HepG2 (cell line): ENCODE measurements around the gene PHRF1. TPM values are rescaled to one million over a fixed set of nuclear protein-coding genes. Genes with fewer than 3 reads are reported as not detected.
A peak's percentile ranks its signal among the peaks of the same experiment; 100 is the strongest.

Source experiments
- ARNTL ChIP-seq: sonication (generic); formaldehyde crosslinking; IDR thresholded peaks from 2 replicates; pipeline ENCODE4 v1.4.0; 2020; ENCODE audit warnings: mild to moderate bottlenecking, missing genetic modification reagents
- CBX1 ChIP-seq: IDR thresholded peaks from one replicate; pipeline ENCODE4 v1.6.1; 2016; ENCODE audit warnings: antibody characterized with exemption, low read depth
- DNMT1 ChIP-seq: sonication (generic); formaldehyde crosslinking; IDR thresholded peaks from 2 replicates; pipeline ENCODE4 v1.5.1; 2020; ENCODE audit warnings: mild to moderate bottlenecking, missing genetic modification reagents
- EZH2 ChIP-seq: conservative IDR thresholded peaks from 2 replicates; pipeline ENCODE4 v1.6.1; 2012; ENCODE audit warnings: mild to moderate bottlenecking, low read depth, low read length, moderate library complexity
- FOXP4 ChIP-seq: sonication (generic); formaldehyde crosslinking; IDR thresholded peaks from 2 replicates; pipeline ENCODE4 v1.4.0; 2020; ENCODE audit warnings: missing genetic modification reagents
- HMG20B ChIP-seq: conservative IDR thresholded peaks from 2 replicates; pipeline ENCODE4 v1.6.1; 2016; ENCODE audit warnings: missing genetic modification reagents, missing compliant biosample characterization
- PAX8 ChIP-seq: sonication (generic); formaldehyde crosslinking; IDR thresholded peaks from 2 replicates; pipeline ENCODE4 v1.8.0; 2022; ENCODE audit warnings: mild to moderate bottlenecking, missing genetic modification reagents, borderline replicate concordance
- RAD21 ChIP-seq: fragments of 450-650 bp; formaldehyde crosslinking; IDR thresholded peaks from 2 replicates; pipeline ENCODE4 v1.5.0; 2020; ENCODE audit warnings: mild to moderate bottlenecking
- RAD51 ChIP-seq: fragments of 450-650 bp; IDR thresholded peaks from 2 replicates; pipeline ENCODE4 v1.6.1; 2016; ENCODE audit warnings: borderline replicate concordance
- RELA ChIP-seq: sonication (generic); formaldehyde crosslinking; IDR thresholded peaks from 2 replicates; pipeline ENCODE4 v1.4.0; 2020; ENCODE audit warnings: missing genetic modification reagents
- RXRA ChIP-seq: sonication (generic); formaldehyde crosslinking; IDR thresholded peaks from 2 replicates; pipeline ENCODE4 v1.5.1; 2020; ENCODE audit warnings: missing genetic modification reagents
- SP2 ChIP-seq: sonication (generic); formaldehyde crosslinking; IDR thresholded peaks from 2 replicates; pipeline ENCODE4 v1.5.1; 2020; ENCODE audit warnings: mild to moderate bottlenecking, missing genetic modification reagents
- YEATS2 ChIP-seq: sonication (generic); formaldehyde crosslinking; IDR thresholded peaks from 2 replicates; pipeline ENCODE4 v1.4.0; 2020; ENCODE audit warnings: missing genetic modification reagents, borderline replicate concordance
- ZFP36L2 ChIP-seq: sonication (generic); formaldehyde crosslinking; IDR thresholded peaks from 2 replicates; pipeline ENCODE4 v1.4.0; 2020; ENCODE audit warnings: missing genetic modification reagents
- ZNF44 ChIP-seq: sonication (generic); formaldehyde crosslinking; IDR thresholded peaks from 2 replicates; pipeline ENCODE4 v1.5.1; 2020; ENCODE audit warnings: mild to moderate bottlenecking, missing genetic modification reagents
- ZNF547 ChIP-seq: sonication (generic); formaldehyde crosslinking; IDR thresholded peaks from 2 replicates; pipeline ENCODE4 v1.5.1; 2020; ENCODE audit warnings: mild to moderate bottlenecking, missing genetic modification reagents
- ZNF709 ChIP-seq: sonication (generic); formaldehyde crosslinking; IDR thresholded peaks from 2 replicates; pipeline ENCODE4 v1.5.0; 2020; ENCODE audit warnings: mild to moderate bottlenecking, missing genetic modification reagents
- ZNF737 ChIP-seq: sonication (generic); formaldehyde crosslinking; IDR thresholded peaks from 2 replicates; pipeline ENCODE4 v1.5.0; 2020; ENCODE audit warnings: missing genetic modification reagents, mild to moderate bottlenecking, borderline replicate concordance
- polyA plus RNA-seq, 8 experiments: library from polyadenylated mRNA; depleted of rRNA in 3 of 8; stranded (reverse) in 7 of 8; unstranded in 1 of 8; fragments of >200 nt; fragmentation: Illumina TruSeq in 4 of 8; extraction: Trizol in 4 of 8; gene quantifications; 2 replicates each; pipeline versions ENCODE4 v1.2.1 to v1.2.3, GENCODE V29; 2011 to 2016; ENCODE audit warnings: low read depth in 4 of 8, missing spikeins in 1 of 8, mixed read lengths in 1 of 8; ENCODE audit not compliant: insufficient read depth in 1 of 8
- total RNA-seq, 5 experiments: library from RNA; depleted of rRNA; stranded (reverse); fragments of >200 nt; fragmentation: Illumina TruSeq; extraction: Trizol; gene quantifications; 2 replicates each; pipeline ENCODE4 v1.2.3, GENCODE V29; 2016; ENCODE audit warnings: low read depth in 1 of 5
- TF ChIP-seq, protein P1 (sequence below): sonication (generic); formaldehyde crosslinking; IDR thresholded peaks from 2 replicates; pipeline ENCODE4 v1.9.0; 2021; ENCODE audit warnings: missing genetic modification reagents, borderline replicate concordance
- TF ChIP-seq, protein P2 (sequence below): sonication (generic); formaldehyde crosslinking; IDR thresholded peaks from 2 replicates; pipeline ENCODE4 v1.5.1; 2020; ENCODE audit warnings: missing genetic modification reagents, mild to moderate bottlenecking, borderline replicate concordance
- TF ChIP-seq, protein P3 (sequence below): sonication (generic); formaldehyde crosslinking; IDR thresholded peaks from 2 replicates; pipeline ENCODE4 v1.4.0; 2020; ENCODE audit warnings: missing genetic modification reagents
- TF ChIP-seq, protein P4 (sequence below): sonication (generic); formaldehyde crosslinking; IDR thresholded peaks from 2 replicates; pipeline ENCODE4 v1.5.0; 2020; ENCODE audit warnings: missing genetic modification reagents

Gene PHRF1
- total and polyA plus RNA-seq, 2 of the 13 experiments (the other 11 are each of a cell fraction or from before 2014, with no cell fraction given): 8.2 to 16.7 TPM

- TF ChIP-seq, protein P1, sequence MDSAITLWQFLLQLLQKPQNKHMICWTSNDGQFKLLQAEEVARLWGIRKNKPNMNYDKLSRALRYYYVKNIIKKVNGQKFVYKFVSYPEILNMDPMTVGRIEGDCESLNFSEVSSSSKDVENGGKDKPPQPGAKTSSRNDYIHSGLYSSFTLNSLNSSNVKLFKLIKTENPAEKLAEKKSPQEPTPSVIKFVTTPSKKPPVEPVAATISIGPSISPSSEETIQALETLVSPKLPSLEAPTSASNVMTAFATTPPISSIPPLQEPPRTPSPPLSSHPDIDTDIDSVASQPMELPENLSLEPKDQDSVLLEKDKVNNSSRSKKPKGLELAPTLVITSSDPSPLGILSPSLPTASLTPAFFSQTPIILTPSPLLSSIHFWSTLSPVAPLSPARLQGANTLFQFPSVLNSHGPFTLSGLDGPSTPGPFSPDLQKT: no peak
- no peak for TF ChIP-seq RELA
- TF ChIP-seq CBX1: no peak
- TF ChIP-seq PAX8: 0 out of 2 replicates have a peak, but pooled peaks have one; percentile 46
- TF ChIP-seq, protein P2, sequence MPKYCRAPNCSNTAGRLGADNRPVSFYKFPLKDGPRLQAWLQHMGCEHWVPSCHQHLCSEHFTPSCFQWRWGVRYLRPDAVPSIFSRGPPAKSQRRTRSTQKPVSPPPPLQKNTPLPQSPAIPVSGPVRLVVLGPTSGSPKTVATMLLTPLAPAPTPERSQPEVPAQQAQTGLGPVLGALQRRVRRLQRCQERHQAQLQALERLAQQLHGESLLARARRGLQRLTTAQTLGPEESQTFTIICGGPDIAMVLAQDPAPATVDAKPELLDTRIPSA (CRISPR knock-in tag): no peak
- peak; percentile 63 for TF ChIP-seq RXRA (CRISPR knock-in tag)
- 0 out of 2 replicates have a peak, but pooled peaks have one; percentile 17 for TF ChIP-seq HMG20B
- TF ChIP-seq RAD51: no peak
- TF ChIP-seq ZFP36L2 (CRISPR knock-in tag): no peak
- no peak for TF ChIP-seq SP2 (CRISPR knock-in tag)
- TF ChIP-seq FOXP4 (CRISPR knock-in tag): peak; percentile 52; the same call in 1 of the 2 replicates
- TF ChIP-seq YEATS2: no peak
- 0 out of 2 replicates have a peak, but pooled peaks have one; percentile 60 for TF ChIP-seq ZNF709 (CRISPR knock-in tag)
- TF ChIP-seq ZNF737 (CRISPR knock-in tag): no peak
- TF ChIP-seq EZH2: no peak
- TF ChIP-seq, protein P3, sequence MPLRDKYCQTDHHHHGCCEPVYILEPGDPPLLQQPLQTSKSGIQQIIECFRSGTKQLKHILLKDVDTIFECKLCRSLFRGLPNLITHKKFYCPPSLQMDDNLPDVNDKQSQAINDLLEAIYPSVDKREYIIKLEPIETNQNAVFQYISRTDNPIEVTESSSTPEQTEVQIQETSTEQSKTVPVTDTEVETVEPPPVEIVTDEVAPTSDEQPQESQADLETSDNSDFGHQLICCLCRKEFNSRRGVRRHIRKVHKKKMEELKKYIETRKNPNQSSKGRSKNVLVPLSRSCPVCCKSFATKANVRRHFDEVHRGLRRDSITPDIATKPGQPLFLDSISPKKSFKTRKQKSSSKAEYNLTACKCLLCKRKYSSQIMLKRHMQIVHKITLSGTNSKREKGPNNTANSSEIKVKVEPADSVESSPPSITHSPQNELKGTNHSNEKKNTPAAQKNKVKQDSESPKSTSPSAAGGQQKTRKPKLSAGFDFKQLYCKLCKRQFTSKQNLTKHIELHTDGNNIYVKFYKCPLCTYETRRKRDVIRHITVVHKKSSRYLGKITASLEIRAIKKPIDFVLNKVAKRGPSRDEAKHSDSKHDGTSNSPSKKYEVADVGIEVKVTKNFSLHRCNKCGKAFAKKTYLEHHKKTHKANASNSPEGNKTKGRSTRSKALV (CRISPR knock-in tag): 0 out of 2 replicates have a peak, but pooled peaks have one; percentile 7
- TF ChIP-seq, protein P4, sequence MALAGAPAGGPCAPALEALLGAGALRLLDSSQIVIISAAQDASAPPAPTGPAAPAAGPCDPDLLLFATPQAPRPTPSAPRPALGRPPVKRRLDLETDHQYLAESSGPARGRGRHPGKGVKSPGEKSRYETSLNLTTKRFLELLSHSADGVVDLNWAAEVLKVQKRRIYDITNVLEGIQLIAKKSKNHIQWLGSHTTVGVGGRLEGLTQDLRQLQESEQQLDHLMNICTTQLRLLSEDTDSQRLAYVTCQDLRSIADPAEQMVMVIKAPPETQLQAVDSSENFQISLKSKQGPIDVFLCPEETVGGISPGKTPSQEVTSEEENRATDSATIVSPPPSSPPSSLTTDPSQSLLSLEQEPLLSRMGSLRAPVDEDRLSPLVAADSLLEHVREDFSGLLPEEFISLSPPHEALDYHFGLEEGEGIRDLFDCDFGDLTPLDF: no peak; the same call in 1 of the 2 replicates
- peak; percentile 17; the same call in 1 of the 2 replicates for TF ChIP-seq DNMT1
- peak; percentile 31; the same call in 1 of the 2 replicates for TF ChIP-seq RAD21 (CRISPR knock-in tag)
- TF ChIP-seq ZNF547 (CRISPR knock-in tag): no peak; the same call in 1 of the 2 replicates
- peak; percentile 64 for TF ChIP-seq ARNTL (CRISPR knock-in tag)
- no peak for TF ChIP-seq ZNF44 (CRISPR knock-in tag)
Observed at GRCh38 chr11:561148-562003, 14.9 kb upstream of the PHRF1 start (continued).
